ENCODE results near the gene HSD17B7.

The HSD17B7 gene

DNA sequence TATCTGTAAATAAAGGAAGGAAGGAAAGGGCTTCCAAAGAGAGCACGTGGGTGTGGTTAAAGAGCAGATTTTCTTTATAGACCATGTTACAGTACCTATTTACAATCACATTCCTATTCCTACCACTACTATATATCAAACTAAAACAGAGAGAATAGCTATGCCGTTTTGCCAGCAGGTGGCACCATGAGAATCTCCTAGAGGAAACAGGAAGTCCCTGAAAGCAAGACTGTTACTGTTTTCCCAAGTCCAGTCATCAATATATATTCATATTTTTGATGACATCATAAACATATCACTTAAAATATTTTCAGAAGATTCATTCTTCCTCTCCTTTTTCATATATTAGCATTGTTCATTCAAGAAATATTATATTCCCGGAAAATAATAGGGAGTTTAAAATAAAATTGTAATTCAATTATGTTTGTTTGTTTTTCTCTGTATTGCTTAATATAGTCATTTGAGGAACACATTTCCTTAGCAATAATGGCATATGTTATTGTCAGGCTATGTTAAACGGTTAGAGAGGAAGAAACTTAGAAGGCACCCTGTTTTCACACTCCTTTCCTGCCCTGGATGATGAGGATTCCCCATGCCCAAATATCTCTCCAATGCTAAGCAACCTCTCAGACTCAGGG is 63.9 kb downstream of the HSD17B7 start:
- Histone ChIP-seq H3K4me2 (no peak overlapping the region), H3K27me3 (ENCODE audit: insufficient read depth, low read depth) (no peaks in the 10 kb centered on the region), H3K79me2 (ENCODE audit: insufficient read depth, low read depth) (no peaks in the 10 kb centered on the region), H3K4me1 (ENCODE audit: low read depth, poor library complexity, severe bottlenecking) (peaks cover 33% of the 10 kb centered on the region), H4K20me1 (ENCODE audit: insufficient read depth) (no peaks in the 10 kb centered on the region), H3K4me3 (IDR thresholded peaks at IDR 0.05; ENCODE audit: insufficient read depth, low read depth, low read length) (no peak overlapping the region), H3K9ac (no peak overlapping the region), H3K36me3 (ENCODE audit: insufficient read depth) (no peaks in the 10 kb centered on the region), H3K27ac (no peak overlapping the region), H2AFZ (ENCODE audit: low read depth) (peak overlapping the region; percentile 27)
- TF ChIP-seq, protein P1, sequence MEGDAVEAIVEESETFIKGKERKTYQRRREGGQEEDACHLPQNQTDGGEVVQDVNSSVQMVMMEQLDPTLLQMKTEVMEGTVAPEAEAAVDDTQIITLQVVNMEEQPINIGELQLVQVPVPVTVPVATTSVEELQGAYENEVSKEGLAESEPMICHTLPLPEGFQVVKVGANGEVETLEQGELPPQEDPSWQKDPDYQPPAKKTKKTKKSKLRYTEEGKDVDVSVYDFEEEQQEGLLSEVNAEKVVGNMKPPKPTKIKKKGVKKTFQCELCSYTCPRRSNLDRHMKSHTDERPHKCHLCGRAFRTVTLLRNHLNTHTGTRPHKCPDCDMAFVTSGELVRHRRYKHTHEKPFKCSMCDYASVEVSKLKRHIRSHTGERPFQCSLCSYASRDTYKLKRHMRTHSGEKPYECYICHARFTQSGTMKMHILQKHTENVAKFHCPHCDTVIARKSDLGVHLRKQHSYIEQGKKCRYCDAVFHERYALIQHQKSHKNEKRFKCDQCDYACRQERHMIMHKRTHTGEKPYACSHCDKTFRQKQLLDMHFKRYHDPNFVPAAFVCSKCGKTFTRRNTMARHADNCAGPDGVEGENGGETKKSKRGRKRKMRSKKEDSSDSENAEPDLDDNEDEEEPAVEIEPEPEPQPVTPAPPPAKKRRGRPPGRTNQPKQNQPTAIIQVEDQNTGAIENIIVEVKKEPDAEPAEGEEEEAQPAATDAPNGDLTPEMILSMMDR (conservative IDR thresholded peaks at IDR 0.05; ENCODE audit: low read depth, low read length) = peak; percentile 98

DNA sequence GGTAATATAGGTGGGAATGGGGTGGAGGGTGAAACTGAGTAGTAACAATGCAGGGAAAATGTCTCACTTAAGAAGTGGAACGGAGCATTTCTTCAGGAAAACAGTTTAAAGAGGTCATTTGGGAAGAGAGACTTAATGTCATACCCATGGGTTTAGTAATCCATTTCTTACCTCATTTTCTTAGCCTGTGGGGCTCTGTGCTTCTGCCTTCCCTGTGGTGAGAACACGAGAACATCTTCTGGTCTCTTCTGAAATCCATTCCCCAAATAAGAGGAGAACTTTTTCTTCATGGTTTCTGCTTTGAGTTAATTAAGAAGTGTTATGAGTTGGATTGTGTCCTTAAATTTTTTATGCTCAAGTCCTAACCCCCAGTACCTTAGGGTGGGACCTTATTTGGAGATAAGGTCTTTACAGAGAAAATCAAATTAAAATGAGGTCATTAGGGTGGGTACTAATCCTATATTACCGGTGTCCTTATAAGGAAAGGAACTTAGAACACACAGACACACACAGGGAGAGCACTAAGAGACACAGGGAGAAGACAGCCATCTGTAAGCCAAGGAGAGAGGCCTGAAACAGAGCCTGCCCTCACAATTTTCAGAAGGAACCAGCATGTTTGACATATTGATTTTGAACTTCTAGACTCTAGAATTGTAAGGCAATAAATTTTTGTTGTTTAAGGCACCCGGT is 65.1 kb downstream of the HSD17B7 start:
- Histone ChIP-seq H3K4me2 (peak overlapping the region; percentile 9; the same call in 1 of the 2 replicates), H3K4me1 (ENCODE audit: low read depth, poor library complexity, severe bottlenecking) (peaks cover 35% of the 10 kb centered on the region), H4K20me1 (ENCODE audit: insufficient read depth) (no peaks in the 10 kb centered on the region), H3K27ac (peak overlapping the region; percentile 9; the same call in 1 of the 2 replicates), H2AFZ (ENCODE audit: low read depth) (no peak overlapping the region), H3K4me3 (IDR thresholded peaks at IDR 0.05; ENCODE audit: insufficient read depth, low read depth, low read length) (no peak overlapping the region), H3K9ac (no peak overlapping the region), H3K27me3 (ENCODE audit: insufficient read depth, low read depth) (no peaks in the 10 kb centered on the region), H3K79me2 (ENCODE audit: insufficient read depth, low read depth) (no peaks in the 10 kb centered on the region), H3K36me3 (ENCODE audit: insufficient read depth) (no peaks in the 10 kb centered on the region)
- TF ChIP-seq, protein P1 (conservative IDR thresholded peaks at IDR 0.05; ENCODE audit: low read depth, low read length) = no peak

DNA sequence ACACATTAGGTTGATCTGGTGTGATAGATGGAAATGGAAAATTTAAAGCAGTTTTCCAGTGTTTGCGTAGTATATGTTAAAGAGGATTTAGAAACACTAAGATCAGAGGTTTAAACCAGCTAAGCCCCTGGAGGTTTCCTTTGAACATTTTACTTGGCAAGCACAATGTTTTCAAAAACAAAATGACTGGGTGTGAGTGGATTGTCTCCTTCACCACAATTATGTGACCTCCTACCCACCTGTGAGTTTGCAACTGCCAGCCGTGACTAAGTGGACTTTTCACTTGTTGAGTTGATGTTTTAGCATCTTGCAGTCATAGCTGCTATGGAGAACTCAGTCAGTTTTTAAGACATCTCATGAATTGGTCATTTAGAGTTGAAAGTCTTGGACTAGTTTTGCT is 65.8 kb downstream of the HSD17B7 start:
- Histone ChIP-seq H4K20me1 (ENCODE audit: insufficient read depth) (no peaks in the 10 kb centered on the region), H3K4me2 (peak overlapping the region; percentile 9; the same call in 1 of the 2 replicates), H3K27ac (peak overlapping the region; percentile 9; the same call in 1 of the 2 replicates), H3K27me3 (ENCODE audit: insufficient read depth, low read depth) (no peaks in the 10 kb centered on the region), H2AFZ (ENCODE audit: low read depth) (0 out of 2 replicates have a peak overlapping the region, but pooled peaks have one; percentile 0), H3K36me3 (ENCODE audit: insufficient read depth) (no peaks in the 10 kb centered on the region), H3K4me1 (ENCODE audit: low read depth, poor library complexity, severe bottlenecking) (peaks cover 35% of the 10 kb centered on the region), H3K4me3 (IDR thresholded peaks at IDR 0.05; ENCODE audit: insufficient read depth, low read depth, low read length) (no peak overlapping the region), H3K79me2 (ENCODE audit: insufficient read depth, low read depth) (no peaks in the 10 kb centered on the region), H3K9ac (no peak overlapping the region)
- TF ChIP-seq, protein P1 (conservative IDR thresholded peaks at IDR 0.05; ENCODE audit: low read depth, low read length) = no peak

DNA sequence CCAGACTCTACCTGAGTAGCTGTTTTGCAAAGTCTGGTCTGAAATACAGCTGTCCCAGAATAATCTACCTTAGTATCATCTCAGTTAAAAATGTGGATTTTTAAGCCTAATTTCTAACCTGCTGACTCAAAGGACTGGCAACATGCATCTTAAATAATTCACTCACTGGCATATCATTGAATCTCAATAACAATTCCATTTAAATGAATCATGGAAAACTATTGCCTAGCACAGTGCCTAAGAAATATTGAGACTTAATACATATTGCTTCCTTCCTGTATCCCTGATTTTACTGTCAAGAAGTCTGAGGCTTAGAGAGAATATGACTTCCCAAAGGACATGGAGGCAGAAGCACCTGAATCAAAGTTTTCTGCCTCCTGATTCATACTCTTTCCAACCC is 67.3 kb downstream of the HSD17B7 start:
- Histone ChIP-seq H3K27me3 (ENCODE audit: insufficient read depth, low read depth) (no peaks in the 10 kb centered on the region), H4K20me1 (ENCODE audit: insufficient read depth) (no peaks in the 10 kb centered on the region), H3K4me3 (IDR thresholded peaks at IDR 0.05; ENCODE audit: insufficient read depth, low read depth, low read length) (no peak overlapping the region), H3K79me2 (ENCODE audit: insufficient read depth, low read depth) (no peaks in the 10 kb centered on the region), H2AFZ (ENCODE audit: low read depth) (no peak overlapping the region), H3K9ac (no peak overlapping the region), H3K4me2 (no peak overlapping the region), H3K36me3 (ENCODE audit: insufficient read depth) (no peaks in the 10 kb centered on the region), H3K27ac (no peak overlapping the region), H3K4me1 (ENCODE audit: low read depth, poor library complexity, severe bottlenecking) (peaks cover 35% of the 10 kb centered on the region)
- TF ChIP-seq, protein P1 (conservative IDR thresholded peaks at IDR 0.05; ENCODE audit: low read depth, low read length) = no peak

Data from KMS-11 (cell line).